Measurements from ENCODE around the gene TSEN34.
A peak's percentile ranks its signal among the peaks of the same experiment; 100 is the strongest.

The TSEN34 gene

GRCh38 chr19:54191011-54191810 is at the start of gene TSEN34:
Gene TSEN34, plus strand, starts transcription at chr19:54191308. Its CDS starts 57 bp downstream, at chr19:54191365.
- no peak for DNase-seq (ENCODE audit: low spot score)

GRCh38 chr19:54141356-54141755 is 49.8 kb upstream of the TSEN34 start:
- no peak for DNase-seq (ENCODE audit: low spot score)

GRCh38 chr19:54142166-54142780 is 48.8 kb upstream of the TSEN34 start:
- DNase-seq (ENCODE audit: low spot score): no peak

- DNase-seq (ENCODE audit: low spot score): no peak
These were observed 45.5 kb upstream of the TSEN34 start for GRCh38 chr19:54145541-54146158.

- no peak for DNase-seq (ENCODE audit: low spot score)
These were observed 43.4 kb upstream of the TSEN34 start for GRCh38 chr19:54147676-54148075.

- no peak for DNase-seq (ENCODE audit: low spot score)
These were observed 43.0 kb upstream of the TSEN34 start for GRCh38 chr19:54148158-54148557.

- no peak for DNase-seq (ENCODE audit: low spot score)
These were observed 41.9 kb upstream of the TSEN34 start for GRCh38 chr19:54149021-54149812.

- no peak for DNase-seq (ENCODE audit: low spot score)
These were observed 39.6 kb upstream of the TSEN34 start for GRCh38 chr19:54151362-54152035.

- no peak for DNase-seq (ENCODE audit: low spot score)
These were observed 38.8 kb upstream of the TSEN34 start for GRCh38 chr19:54152267-54152666.

GRCh38 chr19:54152878-54153524 is 38.1 kb upstream of the TSEN34 start:
- no peak for DNase-seq (ENCODE audit: low spot score)

GRCh38 chr19:54153731-54154326 is 37.3 kb upstream of the TSEN34 start:
- no peak for DNase-seq (ENCODE audit: low spot score)

GRCh38 chr19:54154603-54155345 is 36.3 kb upstream of the TSEN34 start:
- no peak for DNase-seq (ENCODE audit: low spot score)

- DNase-seq (ENCODE audit: low spot score): no peak
These were observed 35.4 kb upstream of the TSEN34 start for GRCh38 chr19:54155694-54156093.

- DNase-seq (ENCODE audit: low spot score): no peak
These were observed 34.6 kb upstream of the TSEN34 start for GRCh38 chr19:54156490-54156889.

GRCh38 chr19:54156953-54157352 is 34.2 kb upstream of the TSEN34 start:
- no peak for DNase-seq (ENCODE audit: low spot score)

GRCh38 chr19:54158812-54159351 is 32.2 kb upstream of the TSEN34 start:
- peak; percentile 27 for DNase-seq (ENCODE audit: low spot score)

- DNase-seq (ENCODE audit: low spot score): peak; percentile 100
These were observed 31.5 kb upstream of the TSEN34 start, which contains the start of gene LENG1 for GRCh38 chr19:54159352-54160181. Gene LENG1, minus strand, starts transcription at chr19:54159721. Its CDS starts 26 bp downstream, at chr19:54159695.

- DNase-seq (ENCODE audit: low spot score): no peak
These were observed 30.8 kb upstream of the TSEN34 start for GRCh38 chr19:54160182-54160811.
